GM18526 (cell line): ENCODE measurements around the gene GAB2.

Experiments
- POLR2A ChIP-seq: IDR thresholded peaks from 3 replicates; pipeline ENCODE4 v1.6.1; 2011; ENCODE audit not compliant: insufficient read length; ENCODE audit errors: extremely low read depth

GAB2 gene

GRCh38 chr11:78347956-78348355 lies 69.7 kb downstream of the GAB2 start:
- TF ChIP-seq POLR2A, result no peak

- no peak for TF ChIP-seq POLR2A
These were observed 70.8 kb downstream of the GAB2 start for GRCh38 chr11:78346799-78347198.

- TF ChIP-seq POLR2A, result no peak
These were observed 72.2 kb downstream of the GAB2 start for GRCh38 chr11:78345450-78345849.

GRCh38 chr11:78344676-78345075 lies 72.9 kb downstream of the GAB2 start:
- TF ChIP-seq POLR2A, result no peak

- TF ChIP-seq POLR2A, result no peak
These were observed 73.5 kb downstream of the GAB2 start for GRCh38 chr11:78344094-78344493.

- no peak for TF ChIP-seq POLR2A
These were observed 74.3 kb downstream of the GAB2 start for GRCh38 chr11:78343303-78343702.

GRCh38 chr11:78341841-78342240 lies 75.8 kb downstream of the GAB2 start:
- no peak for TF ChIP-seq POLR2A

- no peak for TF ChIP-seq POLR2A
These were observed 77.1 kb downstream of the GAB2 start for GRCh38 chr11:78340530-78340929.

GRCh38 chr11:78339945-78340344 lies 77.7 kb downstream of the GAB2 start:
- no peak for TF ChIP-seq POLR2A

- no peak for TF ChIP-seq POLR2A
These were observed 78.1 kb downstream of the GAB2 start for GRCh38 chr11:78339483-78339882.

GRCh38 chr11:78338702-78339101 lies 78.9 kb downstream of the GAB2 start:
- TF ChIP-seq POLR2A, result no peak

- no peak for TF ChIP-seq POLR2A
These were observed 79.5 kb downstream of the GAB2 start for GRCh38 chr11:78338138-78338537.

- TF ChIP-seq POLR2A, result no peak
These were observed 80.1 kb downstream of the GAB2 start for GRCh38 chr11:78337554-78337924.

GRCh38 chr11:78336877-78337553 lies 80.6 kb downstream of the GAB2 start:
- no peak for TF ChIP-seq POLR2A

- no peak for TF ChIP-seq POLR2A
These were observed 83.5 kb downstream of the GAB2 start for GRCh38 chr11:78334109-78334508.

- TF ChIP-seq POLR2A, result no peak
These were observed 84.7 kb downstream of the GAB2 start for GRCh38 chr11:78332872-78333271.

- TF ChIP-seq POLR2A, result no peak
These were observed 85.3 kb downstream of the GAB2 start for GRCh38 chr11:78332174-78332866.

- TF ChIP-seq POLR2A, result no peak
These were observed 85.9 kb downstream of the GAB2 start for GRCh38 chr11:78331711-78332110.

- no peak for TF ChIP-seq POLR2A
These were observed 87.3 kb downstream of the GAB2 start for GRCh38 chr11:78330361-78330760.
